Measurements from ENCODE around the gene USP8. TPM values are rescaled to one million over a fixed set of nuclear protein-coding genes. Genes with fewer than 3 reads are reported as not detected.

USP8 gene
- total and polyA plus RNA-seq, 2 of the 4 experiments (the other 2 are of a cell fraction): 25.4 to 52.2 TPM

DNA sequence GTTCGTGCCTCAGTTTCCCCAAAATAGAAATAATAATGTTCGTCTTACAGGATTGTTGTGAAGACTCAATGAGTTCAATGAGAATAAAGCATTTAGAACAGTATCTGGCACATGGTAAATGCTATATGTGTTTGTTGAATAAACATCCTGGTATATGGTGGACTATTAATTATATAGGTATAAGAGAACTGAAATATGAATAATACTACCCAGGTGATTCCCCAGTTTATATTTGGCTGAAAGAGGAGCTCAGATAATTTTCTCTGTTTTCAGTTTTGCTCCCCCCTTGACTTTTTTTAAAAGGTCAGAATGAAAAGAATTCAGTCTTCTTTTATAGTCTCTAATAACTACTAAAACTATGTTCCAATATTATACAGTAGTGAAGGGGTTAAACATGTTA, 46.9 kb downstream of the USP8 start (continued):
- TF ChIP-seq NFE2L2 (IDR thresholded peaks at IDR 0.05; ENCODE audit: low read depth, low read length) (no peak), MAFK (IDR thresholded peaks at IDR 0.05; ENCODE audit: low read depth, low read length) (no peak), MXI1 (IDR thresholded peaks at IDR 0.05; ENCODE audit: borderline replicate concordance, low read depth, low read length) (no peak), RAD21 (IDR thresholded peaks at IDR 0.05; ENCODE audit: low read length) (no peak)

DNA sequence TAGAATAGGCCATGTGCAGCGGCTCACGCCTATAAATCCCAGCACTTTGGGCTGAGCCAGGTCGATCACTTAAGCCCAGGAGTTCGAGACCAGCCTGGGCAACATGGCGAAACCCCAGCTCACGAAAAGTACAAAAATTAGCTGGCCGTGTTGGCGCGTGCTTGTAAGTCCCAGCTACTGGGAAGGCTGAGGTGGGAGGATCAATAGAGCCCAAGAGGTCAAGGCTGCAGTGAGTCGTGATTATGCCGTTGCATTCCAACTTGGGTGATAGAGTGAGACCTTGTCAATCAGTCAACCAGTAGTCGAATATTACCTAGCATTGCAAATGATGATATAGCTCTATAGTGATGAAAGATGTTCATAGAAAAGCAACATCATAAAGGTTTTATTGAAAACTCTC, 51.9 kb downstream of the USP8 start:
- no peak overlapping the region for H4K8ac ChIP-seq (ENCODE audit: low read depth in 2 of 2, low read length in 2 of 2)
- no peaks in the 10 kb centered on the region for H3K27me3 ChIP-seq (ENCODE audit: control insufficient read depth, insufficient read depth, low read length)
- no peak overlapping the region for H3K4me3 ChIP-seq (ENCODE audit: insufficient read depth, low read depth, low read length)
- DNase-seq (no peak), ATAC-seq (ENCODE audit: low read depth) (no peak)
- no peak overlapping the region for H3K4me2 ChIP-seq (ENCODE audit: low read depth, low read length)
- ChIA-PET POLR2A (ENCODE audit: unreplicated experiment) (no interaction called here), CTCF (no interaction called here)
- intact Hi-C loops (cut with micrococcal nuclease): no loop called here
- no peak overlapping the region for H2AK9ac ChIP-seq (replicated peaks; ENCODE audit: low read depth, low read length, poor library complexity)
- H2BK120ac ChIP-seq (ENCODE audit: low read depth, low read length): no peak overlapping the region
- dilution Hi-C loops (cut with HindIII; ENCODE audit: low sequenced_read_pairs, unreplicated experiment): no loop called here
- no peaks in the 10 kb centered on the region; a peak in 1 of 4 replicates for H3K79me1 ChIP-seq (ENCODE audit: low read depth in 1 of 2, low read length in 2 of 2)
- no peak overlapping the region for H3K14ac ChIP-seq (replicated peaks; ENCODE audit: low read depth, low read length)
- no peak overlapping the region for H2BK5ac ChIP-seq (ENCODE audit: low read depth, low read length, poor library complexity, severe bottlenecking)
- H3K23ac ChIP-seq (ENCODE audit: low read depth, low read length): no peak overlapping the region
- peaks cover 32% of the 10 kb centered on the region for H3K36me3 ChIP-seq (ENCODE audit: control insufficient read depth, insufficient read depth, low read length)
- H3K4ac ChIP-seq (ENCODE audit: low read depth, low read length): no peak overlapping the region
- no peak overlapping the region for H2BK20ac ChIP-seq (ENCODE audit: low read depth, low read length)
- 92% methylated on average over 4 of the region's 12 CpGs; no CpG with 5 or more reads in 1 of the 2 experiments for WGBS, 2 experiments (ENCODE audit: extremely low coverage in 2 of 2, insufficient read length in 1 of 2)
- no peak overlapping the region for H3K27ac ChIP-seq (ENCODE audit: insufficient read depth, low read length)
- H3K4me1 ChIP-seq (ENCODE audit: control insufficient read depth, insufficient read depth, low read length): no peaks in the 10 kb centered on the region
- H3K9me3 ChIP-seq (ENCODE audit: control insufficient read depth, insufficient read depth, low read length): no peaks in the 10 kb centered on the region
- no peak overlapping the region for H2AK5ac ChIP-seq (ENCODE audit: low read depth, low read length)
- H3K56ac ChIP-seq (ENCODE audit: extremely low read depth, insufficient read depth, low read length): no peak overlapping the region
- H4K91ac ChIP-seq (ENCODE audit: insufficient read depth, low read depth, low read length): no peak overlapping the region
- no peak overlapping the region for H2BK15ac ChIP-seq (ENCODE audit: low read depth, low read length)
- H4K5ac ChIP-seq (ENCODE audit: low read depth, low read length): no peak overlapping the region
- H3K18ac ChIP-seq (ENCODE audit: low read depth, low read length): no peak overlapping the region
- H3K9me1 ChIP-seq (ENCODE audit: insufficient read depth, low read length): 0 out of 2 replicates have a peak, but pooled peaks cover 3% of the 10 kb centered on the region
- no peak overlapping the region for H2AFZ ChIP-seq (replicated peaks; ENCODE audit: low read length, poor library complexity)
- no peak overlapping the region for H3K9ac ChIP-seq (ENCODE audit: low read depth, low read length)
- no TSS peak for BruUV-seq (replicated peaks)
- no peaks in the 10 kb centered on the region for H4K20me1 ChIP-seq (ENCODE audit: insufficient read depth, low read length)
- in situ Hi-C loops (cut with MboI; ENCODE audit: low sequenced_read_pairs): no loop called here
- TF ChIP-seq CTCF (conservative IDR thresholded peaks at IDR 0.05; ENCODE audit: low read depth, low read length) (no peak), MXI1 (IDR thresholded peaks at IDR 0.05; ENCODE audit: borderline replicate concordance, low read depth, low read length) (no peak), FOS (IDR thresholded peaks at IDR 0.05; ENCODE audit: low read depth, low read length) (no peak), RAD21 (IDR thresholded peaks at IDR 0.05; ENCODE audit: low read length) (no peak), POLR2A (IDR thresholded peaks at IDR 0.05; ENCODE audit: low read depth, low read length) (no peak), SMC3 (IDR thresholded peaks at IDR 0.05; ENCODE audit: low read depth, low read length) (no peak), BHLHE40 (IDR thresholded peaks at IDR 0.05; ENCODE audit: low read depth, low read length) (no peak), USF2 (IDR thresholded peaks at IDR 0.05; ENCODE audit: low read depth, low read length) (no peak), MAFK (IDR thresholded peaks at IDR 0.05; ENCODE audit: low read depth, low read length) (no peak), CHD1 (IDR thresholded peaks at IDR 0.05; ENCODE audit: low read depth, low read length) (no peak), NFE2L2 (IDR thresholded peaks at IDR 0.05; ENCODE audit: low read depth, low read length) (no peak), RFX5 (IDR thresholded peaks at IDR 0.05; ENCODE audit: low read depth, low read length) (no peak), MAZ (IDR thresholded peaks at IDR 0.05; ENCODE audit: borderline replicate concordance, low read depth, low read length) (no peak)
- TF ChIP-seq, protein P1, sequence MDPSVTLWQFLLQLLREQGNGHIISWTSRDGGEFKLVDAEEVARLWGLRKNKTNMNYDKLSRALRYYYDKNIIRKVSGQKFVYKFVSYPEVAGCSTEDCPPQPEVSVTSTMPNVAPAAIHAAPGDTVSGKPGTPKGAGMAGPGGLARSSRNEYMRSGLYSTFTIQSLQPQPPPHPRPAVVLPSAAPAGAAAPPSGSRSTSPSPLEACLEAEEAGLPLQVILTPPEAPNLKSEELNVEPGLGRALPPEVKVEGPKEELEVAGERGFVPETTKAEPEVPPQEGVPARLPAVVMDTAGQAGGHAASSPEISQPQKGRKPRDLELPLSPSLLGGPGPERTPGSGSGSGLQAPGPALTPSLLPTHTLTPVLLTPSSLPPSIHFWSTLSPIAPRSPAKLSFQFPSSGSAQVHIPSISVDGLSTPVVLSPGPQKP (IDR thresholded peaks at IDR 0.05; ENCODE audit: borderline replicate concordance, low read depth, low read length): no peak
